LNCaP clone FGC (cell line): Measurements from ENCODE around the gene AQR.

ENCODE experiments used
- DNase-seq: peaks from one replicate; pipeline ENCODE4 v3.0.0-alpha.2; 2011; ENCODE audit warnings: low read depth
- H3K4me3 ChIP-seq: 2 replicates; pipeline ENCODE4 v1.5.1; 2011; ENCODE audit warnings: mild to moderate bottlenecking, low read depth, low read length, control low read depth
- TF ChIP-seq, protein P1 (sequence below): IDR thresholded peaks from 2 replicates; pipeline ENCODE4 v1.5.1; 2012; ENCODE audit warnings: mild to moderate bottlenecking; ENCODE audit not compliant: control insufficient read depth, insufficient read depth; ENCODE audit errors: extremely low read depth

AQR gene

DNA sequence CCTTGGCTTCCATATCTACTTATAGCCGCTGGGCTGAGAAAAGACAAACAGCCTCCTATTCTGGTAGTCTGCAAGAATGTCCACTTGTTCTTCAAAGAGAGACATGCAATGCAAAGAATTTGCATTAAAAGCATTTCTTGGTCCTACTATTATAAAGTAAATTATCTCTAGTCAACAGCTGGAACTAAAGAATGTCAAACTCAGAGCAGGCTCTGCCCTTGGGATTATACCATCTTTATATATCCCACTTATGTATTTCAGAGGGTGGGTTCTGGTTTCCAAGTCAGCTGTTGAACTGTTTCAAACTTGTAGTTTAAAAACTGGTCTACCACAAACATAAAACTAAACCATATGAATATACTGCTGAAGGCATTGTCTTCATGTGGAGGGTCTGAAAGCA, 167.2 kb downstream of the AQR start:
- no peak for DNase-seq
- TF ChIP-seq, protein P1, sequence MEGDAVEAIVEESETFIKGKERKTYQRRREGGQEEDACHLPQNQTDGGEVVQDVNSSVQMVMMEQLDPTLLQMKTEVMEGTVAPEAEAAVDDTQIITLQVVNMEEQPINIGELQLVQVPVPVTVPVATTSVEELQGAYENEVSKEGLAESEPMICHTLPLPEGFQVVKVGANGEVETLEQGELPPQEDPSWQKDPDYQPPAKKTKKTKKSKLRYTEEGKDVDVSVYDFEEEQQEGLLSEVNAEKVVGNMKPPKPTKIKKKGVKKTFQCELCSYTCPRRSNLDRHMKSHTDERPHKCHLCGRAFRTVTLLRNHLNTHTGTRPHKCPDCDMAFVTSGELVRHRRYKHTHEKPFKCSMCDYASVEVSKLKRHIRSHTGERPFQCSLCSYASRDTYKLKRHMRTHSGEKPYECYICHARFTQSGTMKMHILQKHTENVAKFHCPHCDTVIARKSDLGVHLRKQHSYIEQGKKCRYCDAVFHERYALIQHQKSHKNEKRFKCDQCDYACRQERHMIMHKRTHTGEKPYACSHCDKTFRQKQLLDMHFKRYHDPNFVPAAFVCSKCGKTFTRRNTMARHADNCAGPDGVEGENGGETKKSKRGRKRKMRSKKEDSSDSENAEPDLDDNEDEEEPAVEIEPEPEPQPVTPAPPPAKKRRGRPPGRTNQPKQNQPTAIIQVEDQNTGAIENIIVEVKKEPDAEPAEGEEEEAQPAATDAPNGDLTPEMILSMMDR, result no peak
- H3K4me3 ChIP-seq, result no peak overlapping the region
